Measurements from ENCODE around the gene GAS2. TPM values are rescaled to one million over a fixed set of nuclear protein-coding genes. Genes with fewer than 3 reads are reported as not detected.

GAS2 gene
- total RNA-seq: 0.75 and 2.0 TPM in 2 replicates

DNA sequence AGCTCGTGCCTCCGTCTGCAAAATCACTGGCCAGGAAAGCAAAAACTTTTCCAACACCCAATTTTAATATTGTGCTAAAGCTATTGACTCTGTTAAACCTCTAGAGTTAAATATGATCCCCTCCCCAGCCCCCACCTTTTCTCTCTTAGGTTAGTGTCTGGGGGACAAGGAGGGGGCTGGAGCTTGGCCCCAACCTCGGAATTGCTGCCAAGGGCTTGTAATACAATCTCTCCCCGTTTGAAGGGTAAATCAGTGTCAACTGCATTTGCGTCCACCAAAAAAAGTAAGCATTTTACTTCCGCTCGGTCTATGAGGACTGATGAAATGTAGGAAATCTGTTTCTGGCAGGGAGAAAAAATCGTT is at the start of gene GAS2:
Gene GAS2 (plus strand): TSS at position 287 of the 363 bp plus-strand sequence. CDS start 8,259 bp downstream, outside the sequence.

DNA sequence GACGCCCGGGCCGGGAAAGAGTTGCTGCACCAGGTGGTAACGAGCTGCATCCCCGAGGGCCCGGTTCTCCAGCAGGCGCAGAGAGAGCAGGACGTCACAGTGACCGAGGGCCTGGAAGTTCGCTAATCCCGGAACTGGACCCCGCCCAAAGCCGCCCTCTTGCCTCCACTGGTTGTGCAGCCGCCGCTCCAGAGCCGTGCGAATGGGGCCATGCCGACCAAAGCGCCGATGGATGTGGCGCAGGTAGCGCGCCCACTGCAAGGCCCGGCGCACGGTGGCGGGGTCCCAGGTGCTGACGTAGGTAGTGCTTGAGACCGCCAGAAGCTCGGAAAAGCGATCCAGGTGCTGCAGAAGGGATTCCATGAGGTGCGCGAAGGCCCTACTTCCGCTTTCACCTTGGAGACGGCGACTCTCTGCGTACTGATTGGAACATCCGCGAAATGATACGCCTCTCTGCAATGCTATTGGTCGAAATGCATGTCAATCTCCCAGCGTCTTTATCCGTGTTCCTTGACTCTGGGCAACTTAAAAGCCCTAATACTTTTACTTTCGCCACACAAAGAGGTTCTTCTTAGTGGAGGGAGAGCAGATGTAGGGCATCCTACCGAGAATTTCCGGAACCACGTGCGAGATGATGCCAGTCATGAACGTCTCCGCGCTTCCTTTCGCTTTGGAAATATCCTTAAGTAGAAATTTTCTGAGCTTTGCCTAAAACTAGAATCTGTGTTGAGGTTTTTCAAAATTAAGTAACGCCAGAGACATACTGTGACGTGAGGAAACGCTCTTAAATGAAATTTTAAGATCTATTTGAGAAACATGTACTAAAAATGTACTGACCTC is 40.7 kb upstream of the GAS2 start, which contains the start of gene FANCF:
Gene FANCF (minus strand): TSS at position 376 of the 840 bp plus-strand sequence. CDS start 13 bp downstream, at position 363.

DNA sequence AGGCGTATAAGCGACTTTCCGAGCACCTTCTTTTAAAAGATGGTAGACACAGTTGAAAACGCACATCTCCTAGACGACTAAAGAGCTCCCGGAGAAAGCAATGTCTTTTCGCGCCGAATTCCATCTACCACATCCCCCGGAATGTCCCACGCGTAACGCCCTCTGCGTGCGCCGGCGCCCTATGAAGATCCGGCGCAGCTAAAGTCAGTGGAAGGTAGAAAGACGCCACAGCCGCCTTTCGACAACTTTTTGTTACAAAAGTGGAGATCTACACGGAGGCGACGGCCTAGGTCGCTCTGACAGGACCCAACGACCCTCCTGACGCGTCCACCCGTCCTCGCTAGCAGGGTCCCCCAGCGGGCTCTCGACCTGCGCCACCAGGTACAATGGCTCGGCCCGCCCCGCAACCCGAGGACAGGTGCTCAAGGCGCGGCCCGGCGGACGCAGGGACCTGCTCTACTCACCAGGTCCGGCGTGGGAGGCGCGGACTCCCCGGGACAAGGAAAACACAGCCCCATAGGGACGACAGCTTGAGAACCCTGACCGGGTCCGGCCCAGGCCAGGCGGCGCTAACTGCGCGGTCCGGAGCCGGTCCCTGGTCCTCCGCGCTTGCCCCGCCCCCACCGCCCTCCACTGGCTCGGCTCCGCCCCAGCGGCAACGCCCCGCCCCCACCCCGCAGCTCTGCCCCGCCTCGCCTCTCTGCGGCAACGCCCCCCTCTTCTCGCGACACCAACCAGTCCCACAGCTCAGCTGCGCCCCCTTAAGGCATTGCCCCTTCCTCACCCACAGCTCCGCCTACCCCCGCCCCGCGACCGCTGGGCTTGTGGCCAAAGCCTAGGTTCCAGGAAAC is 163.0 kb downstream of the GAS2 start, which contains the start of gene SVIP:
Gene SVIP (minus strand): TSS at position 571 of the 851 bp plus-strand sequence. CDS start 53 bp downstream, at position 518.

DNA sequence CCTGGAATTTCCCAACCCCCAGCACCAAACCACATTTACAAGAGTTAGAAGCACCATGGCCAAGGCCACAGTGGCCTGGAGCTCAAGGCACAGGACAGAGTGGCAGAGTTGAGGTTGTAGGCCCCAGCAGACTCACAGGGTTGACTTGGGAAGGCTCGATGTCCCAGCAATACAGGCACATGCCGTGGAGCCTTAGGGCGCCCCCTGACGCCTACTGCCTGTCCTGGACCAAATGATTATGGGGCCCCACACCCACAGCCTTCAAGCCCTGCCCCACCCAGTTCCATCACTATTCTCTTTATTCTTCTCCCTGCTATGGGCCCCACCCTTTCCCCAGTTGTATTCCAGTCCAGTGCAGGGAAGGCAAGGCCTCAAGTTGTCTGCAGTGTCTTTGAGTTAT is 193.8 kb downstream of the GAS2 start, which contains the start of gene CCDC179:
Gene CCDC179 (minus strand): TSS at position 234 of the 400 bp plus-strand sequence. CDS start 53 bp downstream, at position 181.

Other genes with a start within 250 kb of the GAS2 start
- gene FANCF, start 40.8 kb upstream of the GAS2 start, total RNA-seq: 6.3 and 7.0 TPM in 2 replicates
- 9.1 and 10.3 TPM in 2 replicates for gene SVIP, start 163.2 kb downstream of the GAS2 start, total RNA-seq
- not detected in 2 replicates for gene CCDC179, start 193.9 kb downstream of the GAS2 start, total RNA-seq